Neuronal stem cell (in vitro differentiated cells): ENCODE measurements around the gene CHAC2.

Experiments used
- DNase-seq: peaks from one replicate; pipeline ENCODE4 v3.0.0-alpha.2; 2013; ENCODE audit warnings: low spot score
- H2AFZ ChIP-seq: one replicate; pipeline ENCODE4 v1.6.1; 2013; ENCODE audit warnings: mild to moderate bottlenecking, low read length, inconsistent platforms
- H2AK5ac ChIP-seq: 2 replicates; pipeline ENCODE4 v1.6.1; 2013; ENCODE audit warnings: low read depth, mild to moderate bottlenecking, inconsistent platforms, low read length, moderate library complexity, mixed read lengths
- H2BK120ac ChIP-seq: 2 replicates; pipeline ENCODE4 v1.6.1; 2013; ENCODE audit warnings: low read depth, mild to moderate bottlenecking, inconsistent platforms, low read length, moderate library complexity, mixed read lengths
- H2BK12ac ChIP-seq: one replicate; pipeline ENCODE4 v1.6.1; 2013; ENCODE audit warnings: low read length, inconsistent platforms
- H2BK15ac ChIP-seq: 2 replicates; pipeline ENCODE4 v1.6.1; 2013; ENCODE audit warnings: mild to moderate bottlenecking, low read length, inconsistent platforms, mixed read lengths
- H2BK5ac ChIP-seq: one replicate; pipeline ENCODE4 v1.6.1; 2013; ENCODE audit warnings: inconsistent platforms, mild to moderate bottlenecking, low read length, moderate library complexity
- H3K14ac ChIP-seq: one replicate; pipeline ENCODE4 v1.6.1; 2013; ENCODE audit warnings: low read length, inconsistent platforms
- H3K18ac ChIP-seq: 2 replicates; pipeline ENCODE4 v1.6.1; 2013; ENCODE audit warnings: low read length, inconsistent platforms
- H3K23ac ChIP-seq: 2 replicates; pipeline ENCODE4 v1.6.1; 2013; ENCODE audit warnings: low read depth, mild to moderate bottlenecking, mixed read lengths, low read length, inconsistent platforms; ENCODE audit not compliant: poor library complexity
- H3K27ac ChIP-seq: replicated peaks from 3 replicates; pipeline ENCODE4 v1.5.1; 2013; ENCODE audit warnings: low read length, inconsistent platforms
- H3K27me3 ChIP-seq, 3 experiments: 2 replicates each; pipeline ENCODE4 v1.6.1; 2013; ENCODE audit warnings: low read length in 3 of 3, mild to moderate bottlenecking in 2 of 3, inconsistent platforms in 1 of 3, low read depth in 1 of 3, mixed read lengths in 1 of 3, moderate library complexity in 1 of 3; ENCODE audit not compliant: control insufficient read depth in 3 of 3, insufficient read depth in 3 of 3
- H3K36me3 ChIP-seq, 2 donors: replicated peaks in 1 of 2; 2 replicates each; pipeline ENCODE4 v1.6.1; 2013; ENCODE audit warnings: low read length in 2 of 2; ENCODE audit not compliant: control insufficient read depth in 2 of 2, insufficient read depth in 2 of 2
- H3K4ac ChIP-seq: 2 replicates; pipeline ENCODE4 v1.6.1; 2013; ENCODE audit warnings: inconsistent platforms, mild to moderate bottlenecking, low read length, moderate library complexity
- H3K4me1 ChIP-seq, 2 donors: 1 replicate in 1 of 2; 2 replicates in 1 of 2; pipeline ENCODE4 v1.6.1; 2013; ENCODE audit warnings: low read length in 2 of 2, low read depth in 1 of 2; ENCODE audit not compliant: control insufficient read depth in 2 of 2, insufficient read depth in 1 of 2
- H3K4me2 ChIP-seq: one replicate; pipeline ENCODE4 v1.6.1; 2013; ENCODE audit warnings: mild to moderate bottlenecking, low read length, inconsistent platforms; ENCODE audit not compliant: insufficient read depth, poor library complexity, severe bottlenecking
- H3K4me3 ChIP-seq, 2 donors: 2 replicates each; pipeline ENCODE4 v1.5.1; 2013; ENCODE audit warnings: low read length in 2 of 2, mild to moderate bottlenecking in 2 of 2, inconsistent platforms in 1 of 2, moderate library complexity in 1 of 2
- H3K79me1 ChIP-seq: one replicate; pipeline ENCODE4 v1.6.1; 2013; ENCODE audit warnings: low read depth, mild to moderate bottlenecking, inconsistent platforms, low read length, moderate library complexity
- H3K9ac ChIP-seq: one replicate; pipeline ENCODE4 v1.6.1; 2013; ENCODE audit warnings: mild to moderate bottlenecking, low read depth, low read length, inconsistent platforms; ENCODE audit not compliant: poor library complexity
- H3K9me3 ChIP-seq, 2 donors: replicated peaks in 1 of 2; 2 replicates each; pipeline versions ENCODE3 to v1.6.1; 2013; ENCODE audit warnings: low read length in 2 of 2, mild to moderate bottlenecking in 2 of 2, inconsistent platforms in 1 of 2, low read depth in 1 of 2, mixed read lengths in 1 of 2, moderate library complexity in 1 of 2; ENCODE audit not compliant: control insufficient read depth in 2 of 2, insufficient read depth in 1 of 2
- H4K8ac ChIP-seq: one replicate; pipeline ENCODE4 v1.6.1; 2013; ENCODE audit warnings: low read depth, mild to moderate bottlenecking, inconsistent platforms, low read length, moderate library complexity
- H4K91ac ChIP-seq: one replicate; pipeline ENCODE4 v1.6.1; 2013; ENCODE audit warnings: low read length, low read depth, mild to moderate bottlenecking, inconsistent platforms; ENCODE audit not compliant: poor library complexity
- WGBS, 2 donors: extraction: QIAGEN DNeasy Blood & Tissue Kit; methylation state at CpG; one replicate each; pipeline ENCODE4 v1.1.7; 2013; ENCODE audit warnings: missing lambda C conversion rate in 2 of 2, mixed read lengths in 1 of 2; ENCODE audit not compliant: insufficient read length in 2 of 2, insufficient replicate concordance in 1 of 2; ENCODE audit errors: extremely low coverage in 2 of 2; 5-methylcytosine and 5-hydroxymethylcytosine counted together

Gene CHAC2

GRCh38 chr2:53752385-53752784 lies 15.2 kb upstream of the CHAC2 start:
- no peak overlapping the region for H3K14ac ChIP-seq
- H3K36me3 ChIP-seq = peaks cover 5 to 62% of the 10 kb centered on the region in 2 donors
- no peak overlapping the region for H2BK5ac ChIP-seq
- H3K9me3 ChIP-seq = peaks cover 2 to 8% of the 10 kb centered on the region in 2 donors
- no peak overlapping the region for H3K4me3 ChIP-seq
- WGBS, 2 donors = no CpG with 5 or more reads among the region's 4 CpGs
- H3K4me1 ChIP-seq = peaks cover 1 to 3% of the 10 kb centered on the region in 2 donors
- H3K9ac ChIP-seq = no peak overlapping the region
- H2AK5ac ChIP-seq = no peak overlapping the region
- H2BK120ac ChIP-seq = no peak overlapping the region
- H3K27me3 ChIP-seq = no peaks in the 10 kb centered on the region
- DNase-seq = no peak
- H4K91ac ChIP-seq = no peak overlapping the region
- H4K8ac ChIP-seq = no peak overlapping the region
- no peak overlapping the region for H3K4me2 ChIP-seq
- no peak overlapping the region for H3K23ac ChIP-seq
- H2BK12ac ChIP-seq = no peak overlapping the region
- H2BK15ac ChIP-seq = no peak overlapping the region
- no peak overlapping the region for H2AFZ ChIP-seq
- H3K27ac ChIP-seq = no peak overlapping the region
- no peak overlapping the region for H3K4ac ChIP-seq
- H3K79me1 ChIP-seq = no peaks in the 10 kb centered on the region
- H3K18ac ChIP-seq = no peak overlapping the region

- no peak overlapping the region for H3K9ac ChIP-seq
Measured at GRCh38 chr2:53753041-53753440, 14.6 kb upstream of the CHAC2 start.

GRCh38 chr2:53755121-53755520 lies 12.5 kb upstream of the CHAC2 start:
- Histone ChIP-seq H4K8ac (no peak overlapping the region), H3K27me3 (no peaks in the 10 kb centered on the region), H3K14ac (no peak overlapping the region), H3K4me3 (no peak overlapping the region), H2AK5ac (no peak overlapping the region), H3K4ac (no peak overlapping the region), H3K4me2 (no peak overlapping the region), H3K4me1 (peaks cover 1 to 3% of the 10 kb centered on the region in 2 donors), H3K27ac (no peak overlapping the region), H3K18ac (no peak overlapping the region), H2BK120ac (no peak overlapping the region), H2BK5ac (no peak overlapping the region), H3K9me3 (peaks cover 2 to 8% of the 10 kb centered on the region in 2 donors), H2AFZ (no peak overlapping the region), H3K9ac (no peak overlapping the region), H2BK12ac (no peak overlapping the region), H2BK15ac (no peak overlapping the region), H3K36me3 (peaks cover 7 to 55% of the 10 kb centered on the region in 2 donors), H3K79me1 (no peaks in the 10 kb centered on the region), H3K23ac (no peak overlapping the region), H4K91ac (no peak overlapping the region)
- no peak for DNase-seq
- no CpG with 5 or more reads among the region's 2 CpGs for WGBS, 2 donors

More at GRCh38 chr2:53753041-53753440, 14.6 kb upstream of the CHAC2 start:
- H4K91ac ChIP-seq = no peak overlapping the region
- H3K4me3 ChIP-seq = no peak overlapping the region
- H2BK15ac ChIP-seq = no peak overlapping the region
- H3K27ac ChIP-seq = no peak overlapping the region
- no peak overlapping the region for H3K14ac ChIP-seq
- H2AK5ac ChIP-seq = no peak overlapping the region
- no peaks in the 10 kb centered on the region for H3K79me1 ChIP-seq
- H3K4me2 ChIP-seq = no peak overlapping the region
- no peak for DNase-seq
- H4K8ac ChIP-seq = no peak overlapping the region
- no peak overlapping the region for H2BK12ac ChIP-seq
- no peak overlapping the region for H3K18ac ChIP-seq
- no peak overlapping the region for H3K4ac ChIP-seq
- H3K4me1 ChIP-seq = peaks cover 1 to 3% of the 10 kb centered on the region in 2 donors
- no peak overlapping the region for H2AFZ ChIP-seq
- peaks cover 5 to 60% of the 10 kb centered on the region in 2 donors for H3K36me3 ChIP-seq
- no peaks in the 10 kb centered on the region for H3K27me3 ChIP-seq
- H3K23ac ChIP-seq = no peak overlapping the region
- peaks cover 2 to 8% of the 10 kb centered on the region in 2 donors for H3K9me3 ChIP-seq
- no peak overlapping the region for H2BK120ac ChIP-seq
- H2BK5ac ChIP-seq = no peak overlapping the region

GRCh38 chr2:53756644-53757043 lies 11.0 kb upstream of the CHAC2 start:
- H3K18ac ChIP-seq = no peak overlapping the region
- H3K4me2 ChIP-seq = no peak overlapping the region
- DNase-seq = no peak
- H2BK15ac ChIP-seq = no peak overlapping the region
- H2AK5ac ChIP-seq = no peak overlapping the region
- no peak overlapping the region for H3K23ac ChIP-seq
- H3K4me1 ChIP-seq = peaks cover 1 to 3% of the 10 kb centered on the region in 2 donors
- no peak overlapping the region for H2AFZ ChIP-seq
- no peak overlapping the region for H3K14ac ChIP-seq
- H3K27ac ChIP-seq = no peak overlapping the region
- H3K9me3 ChIP-seq = peaks cover 2 to 8% of the 10 kb centered on the region in 2 donors
- H2BK12ac ChIP-seq = no peak overlapping the region
- no peak overlapping the region for H2BK120ac ChIP-seq
- H4K91ac ChIP-seq = no peak overlapping the region
- no peak overlapping the region for H3K4me3 ChIP-seq
- H3K79me1 ChIP-seq = no peaks in the 10 kb centered on the region
- no peaks in the 10 kb centered on the region for H3K27me3 ChIP-seq
- H3K4ac ChIP-seq = no peak overlapping the region
- H4K8ac ChIP-seq = no peak overlapping the region
- H2BK5ac ChIP-seq = no peak overlapping the region
- peaks cover 10 to 55% of the 10 kb centered on the region in 2 donors for H3K36me3 ChIP-seq
- WGBS, 2 donors = no CpG with 5 or more reads among the region's 15 CpGs
- H3K9ac ChIP-seq = no peak overlapping the region
